Activated CD8-positive, alpha-beta memory T cell treated with anti-CD3 and anti-CD28 coated beads, Interleukin-2, amount 50 U/mL, for 4 hours (primary cell): Measurements from ENCODE around the gene ESRRA.
A peak's percentile ranks its signal among the peaks of the same experiment; 100 is the strongest.

Experiments
- DNase-seq: peaks from one replicate; pipeline ENCODE4 v3.0.0-alpha.2; 2020

The ESRRA gene

DNA sequence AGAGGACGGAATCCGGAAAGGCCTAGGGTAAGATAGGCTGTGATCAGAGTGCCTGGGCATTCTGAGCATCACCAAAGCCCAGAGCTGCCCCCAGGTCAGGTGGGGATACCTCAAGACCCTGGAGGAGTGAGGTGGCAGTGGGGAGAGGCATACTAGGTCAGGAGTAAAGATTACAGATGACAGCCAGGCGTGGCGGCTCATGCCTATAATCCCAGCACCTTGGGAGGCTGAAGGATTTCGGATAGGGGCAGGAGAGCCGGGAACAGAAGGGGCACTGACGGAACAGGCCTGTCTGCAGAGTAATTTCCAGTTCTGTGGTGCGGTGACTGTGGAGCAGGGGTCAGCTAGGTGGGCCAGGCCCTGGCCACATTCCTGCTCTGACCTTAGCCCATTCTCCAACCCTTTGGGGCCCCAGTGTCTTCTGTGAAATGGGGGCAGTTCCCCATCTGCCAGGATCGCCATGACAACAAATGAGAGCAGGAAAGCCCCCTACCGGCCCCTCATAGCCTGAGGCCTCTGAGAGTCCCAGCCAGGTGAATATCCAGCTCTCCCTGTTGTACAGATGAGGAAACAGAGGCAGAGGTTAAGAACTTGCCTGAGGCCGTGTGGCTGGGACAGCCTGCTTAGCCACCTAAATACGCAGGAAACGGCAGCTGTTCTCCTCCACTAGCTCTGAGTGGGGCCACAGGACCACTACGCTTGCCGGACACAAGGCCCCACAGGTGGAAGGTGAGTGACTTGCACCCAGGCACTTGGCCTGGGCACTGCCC is 30.1 kb upstream of the ESRRA start:
- DNase-seq = no peak

DNA sequence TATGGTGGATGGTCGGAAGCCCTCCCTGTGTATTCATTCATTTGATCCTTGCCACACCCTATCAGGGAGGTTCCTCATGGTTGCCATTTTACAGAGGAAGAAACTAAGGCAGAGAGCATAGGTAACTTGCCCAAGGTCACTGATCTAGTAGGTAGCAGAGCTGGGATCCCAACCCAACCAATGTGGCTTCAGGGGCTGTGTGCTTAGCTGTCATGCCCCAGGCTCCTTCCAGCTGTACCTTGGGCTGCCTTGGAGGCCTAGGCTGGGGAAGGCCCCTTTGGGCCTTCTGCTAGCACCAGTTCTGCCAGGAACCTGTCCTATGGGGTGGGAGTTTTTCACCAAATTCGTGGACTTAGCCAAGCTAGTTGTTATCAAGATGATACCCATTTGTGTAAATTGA is 29.5 kb upstream of the ESRRA start:
- no peak for DNase-seq

DNA sequence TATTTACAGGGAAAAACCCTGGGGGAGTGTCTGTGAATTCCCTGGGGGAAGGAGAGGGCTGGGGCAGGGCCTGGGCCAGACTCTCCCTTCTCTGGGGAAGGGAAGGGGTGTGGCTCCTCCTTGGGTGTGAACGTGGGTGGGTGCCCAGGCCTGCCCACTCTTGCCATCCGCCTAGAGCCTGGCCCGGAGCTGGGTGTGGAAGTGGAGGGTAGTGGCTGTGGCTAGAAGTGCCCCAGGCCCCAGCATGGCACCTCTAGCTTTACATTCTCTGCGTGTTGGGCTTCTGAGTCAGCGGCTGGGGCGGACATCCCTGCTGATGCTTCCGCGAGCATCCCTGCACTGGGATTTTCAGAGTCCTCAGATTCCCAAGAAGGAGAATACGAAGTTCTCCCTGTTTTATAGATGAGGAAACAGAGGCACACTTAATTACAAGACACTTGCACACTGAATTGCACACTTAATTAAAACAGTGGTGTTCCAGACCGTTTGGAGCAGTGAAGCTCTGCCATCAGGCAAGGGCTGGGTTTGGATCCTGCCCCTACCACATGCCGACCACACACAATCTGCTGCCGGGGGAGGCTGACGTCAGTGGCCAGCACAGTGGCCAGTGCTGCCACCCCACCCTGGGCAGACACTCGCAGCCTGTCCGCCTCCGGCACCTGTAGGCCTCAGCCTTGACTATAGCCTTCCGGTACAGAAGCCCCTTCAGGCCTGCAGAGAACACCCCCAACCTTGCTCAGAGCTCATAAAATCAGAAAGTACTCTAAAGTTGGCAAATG is 28.5 kb upstream of the ESRRA start:
- no peak for DNase-seq

DNA sequence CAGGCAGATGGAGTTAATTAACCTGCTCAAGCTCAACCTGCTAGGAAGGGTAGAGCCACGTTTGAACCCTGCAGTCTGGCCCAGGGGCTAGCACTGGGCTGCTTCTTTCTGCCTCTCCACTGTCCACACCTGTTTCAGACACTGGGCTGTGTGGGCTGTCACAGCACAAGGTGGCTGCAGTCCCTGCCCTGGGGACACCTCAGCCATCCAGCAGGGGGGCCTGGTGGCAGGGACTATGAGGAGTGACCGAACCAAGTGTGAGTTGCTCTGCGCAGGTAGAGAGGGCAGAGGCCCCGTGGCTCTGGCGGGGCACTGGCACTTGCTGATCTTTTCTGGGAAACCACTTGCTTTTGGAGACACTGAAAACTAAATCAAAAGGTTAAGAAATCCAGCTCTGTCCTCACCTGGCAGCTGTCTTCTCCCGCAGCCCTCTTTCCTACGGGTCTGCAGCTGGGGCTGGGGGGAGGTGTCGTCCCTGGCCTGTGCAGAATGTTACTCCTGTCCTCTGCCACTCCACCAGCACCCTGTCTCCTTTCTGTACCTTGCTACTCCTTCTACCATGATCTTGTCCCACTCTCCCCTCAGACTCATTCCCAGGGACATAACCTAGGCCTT is 26.6 kb upstream of the ESRRA start:
- DNase-seq = no peak

DNA sequence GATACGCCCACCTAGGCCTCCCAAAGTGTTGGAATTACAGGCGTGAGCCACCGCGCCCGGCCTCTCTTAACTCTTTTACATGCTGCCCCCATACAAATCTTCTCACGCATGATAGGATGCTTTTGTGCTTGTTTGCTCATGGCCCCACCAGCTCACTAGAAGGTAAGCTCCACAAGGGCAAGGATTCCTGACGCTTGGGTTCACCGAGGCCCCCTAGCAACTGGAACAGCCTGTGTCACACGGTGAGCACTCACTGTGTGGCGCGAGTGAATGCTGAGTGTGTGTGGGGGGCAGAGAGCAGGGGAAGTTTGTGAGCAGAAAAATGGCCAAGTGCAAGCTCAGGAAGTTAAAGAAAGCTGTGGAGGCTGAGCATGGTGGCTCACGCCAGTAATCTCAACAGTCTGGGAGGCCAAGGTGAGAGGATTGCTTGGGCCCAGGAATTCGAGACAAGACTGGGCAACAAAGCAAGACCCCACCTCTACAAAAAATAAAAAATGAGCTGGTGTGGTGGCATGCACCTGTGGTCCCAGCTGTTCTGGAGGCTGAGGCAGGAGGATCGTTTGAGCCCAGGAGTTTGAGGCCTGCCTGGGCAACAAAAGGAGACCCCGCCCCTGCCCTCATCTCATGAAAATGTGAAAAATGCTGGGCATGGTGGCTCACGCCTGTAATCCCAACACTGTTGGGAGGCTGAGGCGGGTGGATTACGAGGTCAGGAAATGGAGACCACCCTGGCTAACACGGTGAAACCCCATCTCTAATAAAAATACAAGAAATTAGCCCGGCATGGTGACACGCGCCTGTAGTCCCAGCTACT is 23.2 kb upstream of the ESRRA start:
- no peak for DNase-seq

DNA sequence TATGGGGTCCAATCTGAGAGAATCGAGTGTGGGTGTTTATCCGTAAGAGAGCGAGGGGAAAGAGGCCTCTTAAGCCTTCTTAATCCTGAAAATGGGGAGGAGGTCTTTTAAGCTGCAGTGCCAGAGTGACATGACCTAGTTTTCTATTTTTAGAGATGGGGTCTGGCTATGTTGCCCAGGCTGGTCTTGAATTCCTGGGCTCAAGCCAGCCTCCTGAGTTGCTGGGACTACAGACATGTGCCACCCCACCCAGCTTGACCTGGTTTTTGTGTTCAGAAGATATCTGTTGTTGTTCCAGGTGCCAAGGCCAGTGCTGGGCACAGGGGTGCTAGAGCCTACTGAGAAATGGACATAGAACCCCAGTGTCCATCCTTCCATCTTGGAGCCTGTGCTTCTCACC is 22.2 kb upstream of the ESRRA start:
- DNase-seq = no peak

DNA sequence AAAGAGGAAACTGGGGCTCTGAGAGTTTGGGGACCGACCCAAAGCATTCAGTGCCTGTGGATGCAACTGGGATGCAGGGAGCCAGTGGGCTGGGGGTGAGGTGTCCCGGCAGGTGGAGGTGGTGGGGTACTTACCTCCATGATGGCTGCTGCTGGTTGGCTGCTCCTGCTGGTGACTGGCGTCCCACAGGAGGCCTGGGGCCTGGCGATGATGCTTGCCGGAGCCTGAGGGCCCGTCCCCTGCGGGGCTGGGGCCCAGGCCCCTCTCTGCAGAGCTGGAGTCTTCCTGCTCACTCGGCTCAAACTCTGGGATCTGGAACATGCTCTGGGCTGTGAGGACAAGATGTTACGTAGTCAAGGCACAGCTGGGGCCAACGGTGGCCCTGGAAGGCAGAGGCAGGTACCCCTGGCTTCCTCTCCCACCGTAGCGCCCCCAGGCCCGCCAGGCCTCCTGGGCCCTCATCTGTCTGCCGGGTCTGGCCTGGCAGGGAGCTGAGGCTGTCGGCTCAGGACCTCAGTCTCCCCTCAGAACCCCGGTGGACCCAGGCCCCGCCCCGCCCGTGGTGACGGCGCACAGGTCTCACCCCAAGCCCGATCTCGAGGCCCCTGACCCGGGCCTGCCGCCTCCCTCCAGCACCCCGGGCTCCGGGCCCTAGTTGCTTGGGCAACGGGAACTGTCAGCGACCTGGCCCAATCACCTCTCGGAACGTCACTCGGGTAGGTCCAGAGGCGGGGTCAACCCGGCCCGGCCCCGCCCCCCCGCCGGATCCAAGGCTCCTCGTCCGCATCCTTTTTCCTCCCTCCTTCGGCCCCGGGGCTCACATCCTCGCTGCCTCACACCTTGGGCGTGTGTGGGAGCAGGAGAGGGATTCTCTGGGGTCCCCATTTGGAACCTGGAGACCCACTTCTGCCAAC is 21.0 kb upstream of the ESRRA start, which contains the start of gene BAD:
Gene BAD (minus strand): TSS at position 618 of the 914 bp plus-strand sequence. CDS start 297 bp downstream, at position 321.
- peak; percentile 89 for DNase-seq

DNA sequence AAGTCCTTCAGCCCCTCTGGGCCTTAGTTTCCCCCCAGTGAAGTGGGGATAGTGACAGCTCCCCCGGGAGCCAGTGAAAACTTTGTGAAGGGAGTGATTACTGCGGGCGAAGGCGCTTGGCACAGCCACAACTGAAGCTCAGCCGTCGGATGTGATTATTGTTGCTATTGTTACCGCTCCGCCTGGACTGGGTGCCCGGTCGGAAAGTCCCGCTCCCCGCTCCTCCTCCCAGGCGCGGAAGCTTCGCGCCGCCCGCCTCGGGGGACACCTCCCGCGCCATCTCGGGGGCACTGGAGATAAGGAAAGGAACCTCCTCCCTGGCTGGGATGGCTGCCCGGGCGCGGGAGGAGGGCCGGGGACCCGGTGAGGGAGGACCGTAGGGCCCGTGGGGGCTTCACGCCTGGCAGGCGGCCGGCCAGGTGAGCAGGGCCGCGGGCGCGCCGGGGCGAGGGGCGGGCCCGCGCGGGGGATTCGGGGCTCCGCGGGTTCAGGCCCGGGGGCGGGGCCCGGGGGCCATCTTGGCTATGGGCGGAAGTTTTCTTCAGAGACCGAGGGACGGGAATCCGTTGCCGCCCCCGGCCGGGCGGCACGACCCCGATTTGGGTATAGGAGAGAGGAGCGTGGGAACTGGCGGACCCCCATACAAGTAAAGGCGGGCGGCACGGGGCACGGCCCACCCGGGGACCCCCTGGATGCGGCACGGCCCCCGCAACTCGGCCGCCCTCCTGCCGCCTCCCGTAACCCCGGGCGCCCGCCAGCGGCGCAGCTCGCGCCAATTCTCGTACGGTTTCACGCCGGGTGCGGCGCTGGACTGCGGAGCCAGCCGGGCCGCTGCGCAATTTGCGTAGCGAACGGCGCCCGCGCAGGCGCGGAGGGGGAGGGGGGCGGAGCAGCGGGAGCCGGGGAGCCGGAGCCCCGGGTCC is 20.1 kb upstream of the ESRRA start, which contains the start of gene GPR137:
Gene GPR137 (plus strand): TSS at position 887 of the 923 bp plus-strand sequence. CDS start 677 bp downstream, outside the sequence.
- DNase-seq = peak; percentile 92

DNA sequence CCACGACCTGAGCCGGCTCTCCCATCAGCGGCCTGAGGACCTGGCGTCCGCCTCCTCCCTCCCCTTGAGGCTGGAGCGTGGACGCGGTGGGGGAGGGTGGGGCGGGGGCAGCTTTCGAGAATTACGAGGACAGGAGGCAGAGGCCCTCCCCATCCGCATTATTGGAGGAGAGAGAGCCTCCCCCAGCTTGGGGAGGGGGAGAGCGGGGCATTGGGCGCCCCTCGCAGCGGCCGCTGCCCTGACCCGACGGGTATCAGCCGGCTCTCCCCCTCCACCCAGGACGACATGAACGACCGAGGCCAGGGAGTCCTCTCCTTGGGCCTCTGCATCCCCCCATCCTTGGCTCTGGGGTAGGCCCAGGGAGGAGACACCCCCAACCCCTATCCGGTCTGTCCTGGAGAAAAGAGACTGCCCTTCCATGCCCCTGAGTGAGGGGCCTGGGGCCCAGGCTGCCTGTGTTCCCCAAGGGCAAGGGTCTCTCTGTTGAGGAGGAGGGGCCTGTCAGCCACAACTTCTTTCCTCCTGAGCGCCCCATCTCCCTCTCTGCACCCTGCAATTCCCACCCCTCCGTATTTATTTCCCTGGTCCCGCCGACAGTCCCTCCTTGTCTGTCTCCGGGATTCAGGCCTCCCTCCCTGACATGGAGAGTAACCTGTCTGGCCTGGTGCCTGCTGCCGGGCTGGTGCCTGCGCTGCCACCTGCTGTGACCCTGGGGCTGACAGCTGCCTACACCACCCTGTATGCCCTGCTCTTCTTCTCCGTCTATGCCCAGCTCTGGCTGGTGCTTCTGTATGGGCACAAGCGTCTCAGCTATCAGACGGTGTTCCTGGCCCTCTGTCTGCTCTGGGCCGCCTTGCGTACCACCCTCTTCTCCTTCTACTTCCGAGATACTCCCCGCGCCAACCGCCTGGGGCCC is 19.2 kb upstream of the ESRRA start:
- no peak for DNase-seq

DNA sequence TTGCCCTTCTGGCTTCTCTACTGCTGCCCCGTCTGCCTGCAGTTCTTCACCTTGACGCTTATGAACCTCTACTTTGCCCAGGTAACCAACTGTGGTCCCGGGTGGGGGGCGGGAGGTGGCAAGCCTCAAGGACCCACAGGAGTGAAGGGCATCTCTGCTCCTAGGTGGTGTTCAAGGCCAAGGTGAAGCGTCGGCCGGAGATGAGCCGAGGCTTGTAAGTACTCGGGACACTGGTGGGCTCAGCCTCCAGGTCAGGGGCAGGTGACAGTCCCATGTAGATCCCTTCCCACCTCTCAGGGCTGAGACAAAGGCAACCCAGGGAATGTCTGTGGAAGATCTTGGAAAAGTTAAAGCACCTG is 18.5 kb upstream of the ESRRA start:
- DNase-seq = no peak

DNA sequence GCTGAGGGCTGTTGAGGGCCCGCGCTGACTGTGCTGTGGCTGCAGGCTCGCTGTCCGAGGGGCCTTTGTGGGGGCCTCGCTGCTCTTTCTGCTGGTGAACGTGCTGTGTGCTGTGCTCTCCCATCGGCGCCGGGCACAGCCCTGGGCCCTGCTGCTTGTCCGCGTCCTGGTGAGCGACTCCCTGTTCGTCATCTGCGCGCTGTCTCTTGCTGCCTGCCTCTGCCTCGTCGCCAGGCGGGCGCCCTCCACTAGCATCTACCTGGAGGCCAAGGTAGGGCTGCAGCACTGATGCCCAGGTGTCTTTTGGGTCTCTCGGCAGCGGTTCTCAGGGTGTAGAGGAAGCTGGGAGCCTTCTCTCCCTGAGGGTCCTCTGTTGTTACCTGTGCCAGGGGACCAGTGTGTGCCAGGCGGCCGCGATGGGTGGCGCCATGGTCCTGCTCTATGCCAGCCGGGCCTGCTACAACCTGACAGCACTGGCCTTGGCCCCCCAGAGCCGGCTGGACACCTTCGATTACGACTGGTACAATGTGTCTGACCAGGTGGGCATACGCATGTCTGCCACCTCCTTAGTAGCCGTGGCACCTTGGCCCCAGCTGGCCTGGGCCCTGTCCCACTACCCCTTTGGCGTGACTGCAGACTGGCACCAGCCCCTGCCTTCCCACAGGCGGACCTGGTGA is 17.5 kb upstream of the ESRRA start:
- DNase-seq = no peak

DNA sequence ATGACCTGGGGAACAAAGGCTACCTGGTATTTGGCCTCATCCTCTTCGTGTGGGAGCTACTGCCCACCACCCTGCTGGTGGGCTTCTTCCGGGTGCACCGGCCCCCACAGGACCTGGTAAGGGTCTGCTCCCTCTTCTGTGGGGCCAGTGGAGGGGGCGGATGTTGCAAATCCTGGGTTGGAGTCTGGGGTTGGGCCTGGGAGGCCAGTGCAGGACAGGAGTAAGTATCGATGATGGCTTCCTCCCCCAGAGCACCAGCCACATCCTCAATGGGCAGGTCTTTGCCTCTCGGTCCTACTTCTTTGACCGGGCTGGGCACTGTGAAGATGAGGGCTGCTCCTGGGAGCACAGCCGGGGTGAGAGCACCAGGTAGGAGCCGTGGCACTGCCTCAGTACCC is 17.0 kb upstream of the ESRRA start:
- no peak for DNase-seq

DNA sequence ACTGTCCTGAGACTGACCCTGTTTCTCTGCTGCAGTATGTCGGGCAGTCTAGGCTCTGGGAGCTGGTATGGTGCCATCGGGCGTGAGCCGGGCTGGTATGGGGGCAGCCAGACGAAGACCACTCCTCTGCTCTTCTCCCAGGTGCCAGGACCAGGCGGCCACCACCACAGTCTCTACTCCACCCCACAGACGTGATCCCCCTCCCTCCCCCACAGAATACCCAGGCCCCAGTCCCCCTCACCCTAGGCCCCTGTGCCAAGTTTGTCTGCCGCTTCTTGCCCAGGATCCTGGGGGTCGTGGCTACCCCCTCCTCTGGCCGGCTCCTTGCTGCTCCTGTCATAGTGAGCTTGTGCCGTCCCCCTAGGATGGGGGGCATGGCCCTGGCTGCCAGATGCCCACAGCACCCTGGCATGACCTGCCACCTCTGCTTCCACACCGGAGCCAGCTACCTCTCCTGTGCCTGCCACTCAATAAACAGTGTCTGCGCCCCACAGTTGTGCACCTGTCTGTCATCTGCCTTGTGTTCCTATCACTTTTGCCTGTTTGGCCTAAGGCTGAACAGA is 16.2 kb upstream of the ESRRA start:
- no peak for DNase-seq

DNA sequence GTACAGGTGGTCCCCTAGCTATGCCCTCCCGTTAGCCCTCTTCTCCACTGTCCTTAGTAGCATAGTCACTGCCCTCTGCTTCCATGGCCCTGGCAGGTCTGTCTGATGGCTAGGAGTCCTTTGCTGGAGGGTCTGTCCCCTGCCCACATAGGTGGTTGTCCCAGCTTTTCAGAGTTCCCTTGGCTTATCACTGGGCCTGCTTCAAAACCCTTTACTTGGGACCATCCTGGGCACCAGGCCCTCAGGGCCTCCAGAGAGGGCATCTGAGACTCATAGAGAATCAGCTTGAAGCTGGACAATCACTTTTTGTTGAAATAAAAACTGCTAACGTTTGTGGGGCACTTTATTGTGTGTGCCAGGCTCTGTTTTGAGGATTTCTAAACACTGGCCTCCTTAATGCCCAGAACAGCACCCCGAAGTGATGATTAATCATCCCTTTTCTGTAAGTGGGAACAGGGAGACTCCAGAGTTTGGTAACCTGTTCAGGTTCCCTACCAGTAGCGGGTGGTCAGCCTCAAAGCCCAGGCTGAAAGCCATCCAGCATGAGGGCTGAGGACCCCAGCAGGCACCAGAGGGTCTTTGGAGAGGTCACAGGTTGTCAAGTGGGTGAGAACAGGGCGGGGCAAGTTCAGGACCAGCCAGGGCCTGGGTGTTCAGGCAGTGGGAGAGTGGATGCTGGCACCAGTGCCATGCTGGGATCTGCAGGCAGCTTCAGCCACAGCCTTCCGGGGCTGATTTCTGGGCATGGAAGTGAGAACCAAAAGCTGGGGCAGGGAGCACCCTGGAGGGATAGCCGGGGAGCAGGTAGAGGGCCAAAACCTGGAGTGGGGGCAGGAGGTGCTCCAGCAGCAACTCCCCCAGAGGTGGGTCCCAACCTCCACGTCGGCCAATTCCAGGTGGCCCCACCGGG is 14.7 kb upstream of the ESRRA start:
- no peak for DNase-seq

DNA sequence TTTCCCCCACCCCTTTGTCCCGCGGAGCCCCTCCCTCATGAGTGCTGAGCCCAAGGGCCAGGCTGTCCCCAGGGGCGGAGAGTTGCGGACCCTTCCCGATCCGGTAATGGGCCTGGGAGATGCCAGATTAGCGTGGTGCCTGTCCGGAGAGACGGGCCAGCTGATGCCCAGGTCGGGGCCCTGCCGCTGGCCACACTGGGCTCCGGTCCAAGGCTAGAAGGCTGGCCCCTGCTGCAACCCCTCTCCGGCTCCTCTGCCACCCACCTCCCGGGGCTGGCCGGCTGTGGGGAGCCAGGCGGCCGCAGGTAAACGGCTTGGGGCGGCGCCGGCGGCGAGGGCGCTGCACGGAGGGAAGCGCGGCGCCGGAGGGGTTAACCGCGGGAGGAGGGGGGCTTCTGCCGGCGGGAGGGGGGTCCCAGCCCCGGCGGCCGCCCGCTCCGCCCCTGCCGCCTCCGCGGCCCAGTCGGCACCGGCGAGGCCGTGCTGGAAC is 14.0 kb upstream of the ESRRA start, which contains the start of gene KCNK4:
Gene KCNK4 (plus strand): TSS at position 41 of the 490 bp plus-strand sequence. CDS start 1,717 bp downstream, outside the sequence.
- DNase-seq = no peak

DNA sequence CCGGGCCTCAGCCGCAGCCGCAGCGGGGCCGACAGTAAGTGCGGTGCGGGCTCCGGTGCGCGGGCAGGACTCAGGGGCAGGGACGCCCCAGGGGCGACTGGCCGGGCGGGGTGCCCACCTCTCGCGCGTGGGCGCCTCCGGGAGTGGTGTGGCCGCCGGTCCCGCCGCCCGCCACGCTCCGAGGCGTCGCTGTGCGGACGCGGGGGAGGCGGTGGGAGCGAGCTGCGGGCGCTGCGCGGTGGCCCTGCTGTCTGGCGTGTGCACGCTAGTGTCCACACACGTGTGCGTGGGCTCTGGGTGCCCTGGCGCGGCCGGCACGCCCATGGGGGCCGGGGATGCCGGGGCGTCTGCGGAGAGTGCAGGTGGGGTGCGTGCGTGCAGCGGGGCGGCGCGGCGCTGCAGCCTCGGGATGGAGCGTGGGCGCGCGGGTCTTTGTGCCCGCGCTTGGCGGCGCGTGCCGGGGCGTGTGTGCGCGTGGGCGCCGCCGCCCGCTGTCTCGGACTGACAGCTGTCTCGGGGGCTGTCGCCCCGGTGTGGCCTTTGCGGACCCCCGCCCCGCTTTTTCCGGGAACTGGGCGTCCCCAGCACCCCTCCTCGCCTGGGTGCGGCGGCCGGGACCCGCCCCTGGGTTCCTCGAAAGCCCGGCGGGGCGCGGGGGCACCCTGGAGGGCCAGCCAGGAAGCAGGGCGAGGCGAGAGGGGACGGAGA is 13.4 kb upstream of the ESRRA start:
- DNase-seq = no peak
